ENCODE results near the gene RASAL2. TPM values are rescaled to one million over a fixed set of nuclear protein-coding genes. Genes with fewer than 3 reads are reported as not detected.

The RASAL2 gene
- total and polyA plus RNA-seq, 4 donors = 21.6 to 32.6 (median 28.7) TPM

GRCh38 chr1:178091986-178092745, 1.7 kb upstream of the RASAL2 start:
- Histone ChIP-seq H3K9me3 (ENCODE audit: control insufficient read depth, insufficient read depth, low read length) (no peaks in the 10 kb centered on the region), H3K27ac (ENCODE audit: low read depth, low read length) (no peak overlapping the region), H3K4me1 (ENCODE audit: control insufficient read depth, insufficient read depth, low read length) (no peaks in the 10 kb centered on the region), H3K4me3 (ENCODE audit: low read depth, low read length) (no peak overlapping the region), H3K36me3 (ENCODE audit: control insufficient read depth, insufficient read depth, low read length) (no peaks in the 10 kb centered on the region), H3K27me3 (ENCODE audit: control insufficient read depth, insufficient read depth, low read length) (no peaks in the 10 kb centered on the region)
- WGBS (ENCODE audit: insufficient coverage) = 55% methylated on average over 1 of the region's 3 CpGs
- no peak for DNase-seq (ENCODE audit: low read depth in 4 of 6, low spot score in 6 of 6)

DNA sequence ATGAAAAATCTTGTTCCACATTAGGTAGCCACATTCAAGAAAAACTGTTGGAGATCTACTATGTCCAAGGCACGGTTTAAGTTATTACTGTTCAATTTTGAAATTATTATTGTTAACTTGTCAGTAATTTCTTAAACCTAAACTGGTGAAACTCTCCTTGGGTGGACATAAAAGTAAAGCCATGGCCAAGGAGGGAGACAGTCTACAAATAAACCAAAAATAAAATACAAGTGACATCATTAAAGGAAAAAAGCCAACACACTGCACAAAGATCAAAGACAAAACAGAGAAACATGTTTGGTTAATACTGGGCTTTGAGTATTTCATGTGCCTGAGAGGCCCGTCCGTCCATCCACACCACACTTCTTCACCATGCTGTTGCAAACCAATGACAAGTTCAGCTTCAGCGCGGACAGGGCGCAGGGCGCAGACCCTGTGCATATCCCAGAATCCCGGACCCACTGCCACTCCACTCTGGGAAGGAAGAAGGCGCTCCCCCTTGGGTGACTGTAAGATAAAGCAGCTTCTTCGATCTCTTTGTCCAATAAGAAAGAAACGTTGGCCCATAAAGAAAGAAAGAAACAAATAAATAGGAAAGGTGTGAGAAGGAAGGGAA, 918 bp upstream of the RASAL2 start:
- WGBS (ENCODE audit: insufficient coverage) = 0% methylated on average over 5 of the region's 11 CpGs
- H3K9me3 ChIP-seq (ENCODE audit: control insufficient read depth, insufficient read depth, low read length) = no peaks in the 10 kb centered on the region
- H3K4me1 ChIP-seq (ENCODE audit: control insufficient read depth, insufficient read depth, low read length) = no peaks in the 10 kb centered on the region
- peak overlapping the region; percentile 93 for H3K27ac ChIP-seq (ENCODE audit: low read depth, low read length)
- no peak for DNase-seq (ENCODE audit: low read depth in 4 of 6, low spot score in 6 of 6)
- H3K4me3 ChIP-seq (ENCODE audit: low read depth, low read length) = peak overlapping the region; percentile 83
- H3K36me3 ChIP-seq (ENCODE audit: control insufficient read depth, insufficient read depth, low read length) = no peaks in the 10 kb centered on the region
- H3K27me3 ChIP-seq (ENCODE audit: control insufficient read depth, insufficient read depth, low read length) = no peaks in the 10 kb centered on the region

DNA sequence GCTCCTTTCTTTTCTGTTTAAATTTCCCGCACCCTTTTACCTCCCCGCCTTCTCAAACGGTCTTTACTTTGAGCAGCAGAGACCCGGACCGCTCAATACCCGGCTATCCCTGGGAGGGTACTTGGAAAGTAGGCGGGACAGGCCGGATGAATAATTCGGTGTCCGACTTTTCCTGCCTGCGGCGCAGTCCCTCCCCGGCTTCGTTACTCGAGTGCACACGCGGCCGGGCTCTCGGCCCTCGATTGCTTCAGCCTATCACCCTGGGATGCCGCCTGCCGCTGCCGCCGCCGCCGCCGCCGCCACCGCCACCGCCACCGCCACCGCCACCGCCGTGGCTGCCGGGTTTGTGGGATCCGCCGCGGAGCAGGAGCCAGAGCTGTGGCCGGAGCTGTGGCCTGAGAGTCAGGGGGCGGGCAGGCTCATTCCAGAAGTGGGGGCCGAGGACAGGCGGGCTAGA, 382 bp upstream of the RASAL2 start:
- under 1% methylated on average over 39 of the region's 42 CpGs for WGBS (ENCODE audit: insufficient coverage)
- DNase-seq (ENCODE audit: low read depth in 4 of 6, low spot score in 6 of 6) = peak; percentile 80 to 99 (median 93)
- Histone ChIP-seq H3K4me3 (ENCODE audit: low read depth, low read length) (peak overlapping the region; percentile 83), H3K9me3 (ENCODE audit: control insufficient read depth, insufficient read depth, low read length) (no peaks in the 10 kb centered on the region), H3K27ac (ENCODE audit: low read depth, low read length) (peak overlapping the region; percentile 93), H3K4me1 (ENCODE audit: control insufficient read depth, insufficient read depth, low read length) (no peaks in the 10 kb centered on the region), H3K27me3 (ENCODE audit: control insufficient read depth, insufficient read depth, low read length) (no peaks in the 10 kb centered on the region), H3K36me3 (ENCODE audit: control insufficient read depth, insufficient read depth, low read length) (no peaks in the 10 kb centered on the region)

GRCh38 chr1:178094739-178095645, 1.1 kb downstream of the RASAL2 start:
- H3K4me1 ChIP-seq (ENCODE audit: control insufficient read depth, insufficient read depth, low read length) = no peaks in the 10 kb centered on the region
- WGBS (ENCODE audit: insufficient coverage) = 9% methylated on average over 8 of the region's 11 CpGs
- H3K36me3 ChIP-seq (ENCODE audit: control insufficient read depth, insufficient read depth, low read length) = no peaks in the 10 kb centered on the region
- H3K4me3 ChIP-seq (ENCODE audit: low read depth, low read length) = peak overlapping the region; percentile 83
- DNase-seq (ENCODE audit: low read depth in 4 of 6, low spot score in 6 of 6) = peak in 3 of 6 donors; percentile 11 to 35 (median 31)
- H3K27me3 ChIP-seq (ENCODE audit: control insufficient read depth, insufficient read depth, low read length) = no peaks in the 10 kb centered on the region
- H3K27ac ChIP-seq (ENCODE audit: low read depth, low read length) = peak overlapping the region; percentile 93
- no peaks in the 10 kb centered on the region for H3K9me3 ChIP-seq (ENCODE audit: control insufficient read depth, insufficient read depth, low read length)

DNA sequence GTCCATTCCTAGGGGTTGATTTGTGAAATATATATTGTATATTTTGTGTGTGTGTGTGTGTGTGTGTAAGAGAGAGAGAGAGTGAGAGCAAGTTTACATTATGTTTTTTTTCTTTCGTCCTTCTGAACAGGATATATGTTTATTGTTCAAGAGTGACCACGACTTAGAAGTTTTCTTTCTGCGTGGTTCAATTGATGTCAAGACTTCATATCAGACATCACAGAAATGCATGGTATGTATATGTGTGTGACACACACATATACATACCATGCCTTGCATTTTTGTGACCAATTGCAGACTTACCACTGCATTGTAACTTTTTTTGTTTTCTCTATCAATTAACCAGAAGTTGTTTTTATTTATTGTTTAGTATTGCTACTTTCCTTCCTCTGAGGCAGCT, 2.5 kb downstream of the RASAL2 start:
- H3K4me1 ChIP-seq (ENCODE audit: control insufficient read depth, insufficient read depth, low read length) = no peaks in the 10 kb centered on the region
- H3K27ac ChIP-seq (ENCODE audit: low read depth, low read length) = no peak overlapping the region
- no peak overlapping the region for H3K4me3 ChIP-seq (ENCODE audit: low read depth, low read length)
- no peaks in the 10 kb centered on the region for H3K27me3 ChIP-seq (ENCODE audit: control insufficient read depth, insufficient read depth, low read length)
- H3K36me3 ChIP-seq (ENCODE audit: control insufficient read depth, insufficient read depth, low read length) = no peaks in the 10 kb centered on the region
- DNase-seq (ENCODE audit: low read depth in 4 of 6, low spot score in 6 of 6) = no peak
- H3K9me3 ChIP-seq (ENCODE audit: control insufficient read depth, insufficient read depth, low read length) = no peaks in the 10 kb centered on the region
- no CpG with 5 or more reads among the region's 3 CpGs for WGBS (ENCODE audit: insufficient coverage)

DNA sequence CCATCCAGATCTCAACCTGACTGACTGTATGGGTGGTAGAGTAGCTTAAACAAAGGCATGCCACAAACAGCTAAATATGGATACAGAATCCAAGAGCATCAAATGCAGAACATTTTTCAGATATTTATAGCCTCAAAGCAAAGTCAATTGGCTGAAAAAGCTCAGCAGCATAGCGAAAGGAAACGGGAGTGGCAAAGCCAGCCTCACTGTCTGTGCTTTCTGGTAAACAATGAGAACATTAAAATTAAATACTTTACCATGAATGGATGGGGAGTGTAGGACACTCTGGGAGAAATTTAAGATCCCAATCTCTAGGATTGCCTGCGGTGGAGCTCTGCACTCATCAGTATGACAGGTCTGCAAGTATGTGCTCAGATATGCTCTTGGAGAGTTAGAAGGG, 4.4 kb downstream of the RASAL2 start:
- no CpG with 5 or more reads among the region's 3 CpGs for WGBS (ENCODE audit: insufficient coverage)
- no peak overlapping the region for H3K4me3 ChIP-seq (ENCODE audit: low read depth, low read length)
- H3K27me3 ChIP-seq (ENCODE audit: control insufficient read depth, insufficient read depth, low read length) = no peaks in the 10 kb centered on the region
- H3K36me3 ChIP-seq (ENCODE audit: control insufficient read depth, insufficient read depth, low read length) = no peaks in the 10 kb centered on the region
- peak in 2 of 6 donors; percentile 17 to 22 for DNase-seq (ENCODE audit: low read depth in 4 of 6, low spot score in 6 of 6)
- H3K4me1 ChIP-seq (ENCODE audit: control insufficient read depth, insufficient read depth, low read length) = no peaks in the 10 kb centered on the region
- no peaks in the 10 kb centered on the region for H3K9me3 ChIP-seq (ENCODE audit: control insufficient read depth, insufficient read depth, low read length)
- no peak overlapping the region for H3K27ac ChIP-seq (ENCODE audit: low read depth, low read length)

- no peaks in the 10 kb centered on the region for H3K36me3 ChIP-seq (ENCODE audit: control insufficient read depth, insufficient read depth, low read length)
- no peak for DNase-seq (ENCODE audit: low read depth in 4 of 6, low spot score in 6 of 6)
- no peaks in the 10 kb centered on the region for H3K4me1 ChIP-seq (ENCODE audit: control insufficient read depth, insufficient read depth, low read length)
- WGBS (ENCODE audit: insufficient coverage) = no CpG with 5 or more reads among the region's 2 CpGs
- H3K4me3 ChIP-seq (ENCODE audit: low read depth, low read length) = no peak overlapping the region
- H3K9me3 ChIP-seq (ENCODE audit: control insufficient read depth, insufficient read depth, low read length) = no peaks in the 10 kb centered on the region
- H3K27me3 ChIP-seq (ENCODE audit: control insufficient read depth, insufficient read depth, low read length) = no peaks in the 10 kb centered on the region
- no peak overlapping the region for H3K27ac ChIP-seq (ENCODE audit: low read depth, low read length)
Observed at GRCh38 chr1:178101266-178101630, 7.3 kb downstream of the RASAL2 start.

DNA sequence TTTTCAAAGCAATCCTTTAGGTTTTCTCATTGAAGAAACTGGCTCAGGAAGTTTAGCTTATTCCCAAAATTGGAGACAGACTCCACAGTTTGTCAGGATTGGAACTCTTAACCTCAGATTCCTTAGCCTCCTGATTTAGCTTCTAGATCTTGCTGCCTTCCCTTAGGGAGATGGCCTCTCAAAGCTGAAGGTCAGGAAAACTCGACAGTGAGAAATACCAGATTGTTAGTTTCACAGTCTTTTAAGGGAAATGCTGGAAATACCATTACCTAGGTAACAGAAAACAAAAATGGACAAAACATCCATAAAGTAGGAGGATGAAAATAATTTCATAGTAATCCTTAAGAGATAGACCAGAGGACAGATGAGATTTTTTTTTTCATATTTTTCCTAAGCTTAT, 7.8 kb downstream of the RASAL2 start:
- no peaks in the 10 kb centered on the region for H3K27me3 ChIP-seq (ENCODE audit: control insufficient read depth, insufficient read depth, low read length)
- no peaks in the 10 kb centered on the region for H3K4me1 ChIP-seq (ENCODE audit: control insufficient read depth, insufficient read depth, low read length)
- no CpG with 5 or more reads among the region's 1 CpG for WGBS (ENCODE audit: insufficient coverage)
- no peaks in the 10 kb centered on the region for H3K36me3 ChIP-seq (ENCODE audit: control insufficient read depth, insufficient read depth, low read length)
- H3K4me3 ChIP-seq (ENCODE audit: low read depth, low read length) = no peak overlapping the region
- H3K9me3 ChIP-seq (ENCODE audit: control insufficient read depth, insufficient read depth, low read length) = no peaks in the 10 kb centered on the region
- DNase-seq (ENCODE audit: low read depth in 4 of 6, low spot score in 6 of 6) = no peak
- H3K27ac ChIP-seq (ENCODE audit: low read depth, low read length) = no peak overlapping the region

DNA sequence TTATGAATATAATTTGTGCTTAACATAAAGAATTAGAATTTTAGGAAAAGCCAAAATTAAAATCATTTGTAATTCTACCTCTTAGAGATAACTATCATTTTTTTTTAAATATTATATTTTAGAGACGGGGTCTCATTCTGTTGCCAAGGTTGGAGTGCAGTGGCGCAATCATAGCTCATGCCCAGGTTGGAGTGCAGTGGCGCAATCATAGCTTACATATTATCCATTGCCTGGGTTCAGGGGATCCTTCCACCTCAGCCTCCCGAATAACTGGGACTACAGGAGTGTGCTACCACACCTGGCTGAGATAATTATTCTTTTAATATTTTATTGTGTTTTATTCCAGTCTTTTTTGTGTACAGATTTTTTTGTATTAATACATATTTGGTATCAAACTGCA, 8.3 kb downstream of the RASAL2 start:
- H3K27me3 ChIP-seq (ENCODE audit: control insufficient read depth, insufficient read depth, low read length) = no peaks in the 10 kb centered on the region
- H3K4me1 ChIP-seq (ENCODE audit: control insufficient read depth, insufficient read depth, low read length) = no peaks in the 10 kb centered on the region
- no peak for DNase-seq (ENCODE audit: low read depth in 4 of 6, low spot score in 6 of 6)
- no CpG with 5 or more reads among the region's 4 CpGs for WGBS (ENCODE audit: insufficient coverage)
- H3K36me3 ChIP-seq (ENCODE audit: control insufficient read depth, insufficient read depth, low read length) = no peaks in the 10 kb centered on the region
- H3K4me3 ChIP-seq (ENCODE audit: low read depth, low read length) = no peak overlapping the region
- no peaks in the 10 kb centered on the region for H3K9me3 ChIP-seq (ENCODE audit: control insufficient read depth, insufficient read depth, low read length)
- no peak overlapping the region for H3K27ac ChIP-seq (ENCODE audit: low read depth, low read length)

Data from spinal cord (tissue), 10 donors.